ENCODE measurements around the gene PLAC1. TPM values are rescaled to one million over a fixed set of nuclear protein-coding genes. Genes with fewer than 3 reads are reported as not detected.
A peak's percentile ranks its signal among the peaks of the same experiment; 100 is the strongest.

Gene PLAC1
- total and polyA plus RNA-seq, 2 of the 4 experiments (the other 2 are of a cell fraction): 0.36 to 0.74 TPM

GRCh38 chrX:134607523-134607922 lies 50.7 kb downstream of the PLAC1 start:
- in situ Hi-C loops (cut with MboI; ENCODE audit: low sequenced_read_pairs): no loop called here
- 60% methylated on average over 1 of the region's 6 CpGs; no CpG with 5 or more reads in 1 of the 2 experiments for WGBS, 2 experiments (ENCODE audit: extremely low coverage in 2 of 2, insufficient read length in 1 of 2)

More at GRCh38 chrX:134607523-134607922, 50.7 kb downstream of the PLAC1 start:
- no peaks in the 10 kb centered on the region for H4K20me1 ChIP-seq (ENCODE audit: insufficient read depth, low read length)
- 0 out of 2 replicates have a peak overlapping the region, but pooled peaks have one; percentile 33 for H4K91ac ChIP-seq (ENCODE audit: insufficient read depth, low read depth, low read length)
- H3K27me3 ChIP-seq (ENCODE audit: control insufficient read depth, insufficient read depth, low read length): peaks cover 2% of the 10 kb centered on the region; the same call in 1 of the 2 replicates
- POLR2A ChIA-PET (ENCODE audit: unreplicated experiment): no interaction called here
- H3K9ac ChIP-seq (ENCODE audit: low read depth, low read length): no peak overlapping the region
- no peak overlapping the region for H3K27ac ChIP-seq (ENCODE audit: insufficient read depth, low read length)
- CTCF ChIA-PET: no interaction called here
- no peaks in the 10 kb centered on the region for H3K79me1 ChIP-seq (ENCODE audit: low read depth in 1 of 2, low read length in 2 of 2)
- TF ChIP-seq RFX5 (IDR thresholded peaks at IDR 0.05; ENCODE audit: low read depth, low read length) (no peak), USF2 (IDR thresholded peaks at IDR 0.05; ENCODE audit: low read depth, low read length) (no peak), BHLHE40 (IDR thresholded peaks at IDR 0.05; ENCODE audit: low read depth, low read length) (no peak), RCOR1 (IDR thresholded peaks at IDR 0.05; ENCODE audit: insufficient replicate concordance, low read length) (no peak), MXI1 (IDR thresholded peaks at IDR 0.05; ENCODE audit: borderline replicate concordance, low read depth, low read length) (no peak), NFE2L2 (IDR thresholded peaks at IDR 0.05; ENCODE audit: low read depth, low read length) (no peak), MAZ (IDR thresholded peaks at IDR 0.05; ENCODE audit: borderline replicate concordance, low read depth, low read length) (no peak), CTCF (conservative IDR thresholded peaks at IDR 0.05; ENCODE audit: low read depth, low read length) (no peak), POLR2A (IDR thresholded peaks at IDR 0.05; ENCODE audit: low read depth, low read length) (no peak), FOS (IDR thresholded peaks at IDR 0.05; ENCODE audit: low read depth, low read length) (no peak), SMC3 (IDR thresholded peaks at IDR 0.05; ENCODE audit: low read depth, low read length) (no peak), CHD1 (IDR thresholded peaks at IDR 0.05; ENCODE audit: low read depth, low read length) (no peak), RAD21 (IDR thresholded peaks at IDR 0.05; ENCODE audit: low read length) (no peak), CEBPB (IDR thresholded peaks at IDR 0.05; ENCODE audit: low read depth, low read length) (no peak), ELK1 (IDR thresholded peaks at IDR 0.05; ENCODE audit: borderline replicate concordance, low read depth, low read length) (no peak), MAFK (IDR thresholded peaks at IDR 0.05; ENCODE audit: low read depth, low read length) (no peak)
- H2AFZ ChIP-seq (replicated peaks; ENCODE audit: low read length, poor library complexity): no peak overlapping the region
- intact Hi-C loops (cut with micrococcal nuclease) (no loop called here), dilution Hi-C loops (cut with HindIII; ENCODE audit: low sequenced_read_pairs, unreplicated experiment) (no loop called here)
- no peak overlapping the region for H3K56ac ChIP-seq (ENCODE audit: extremely low read depth, insufficient read depth, low read length)
- no peaks in the 10 kb centered on the region for H3K9me3 ChIP-seq (ENCODE audit: control insufficient read depth, insufficient read depth, low read length)
- 0 out of 2 replicates have a peak overlapping the region, but pooled peaks have one; percentile 33 for H2BK20ac ChIP-seq (ENCODE audit: low read depth, low read length)
- no peak overlapping the region for H2AK5ac ChIP-seq (ENCODE audit: low read depth, low read length)
- no peak overlapping the region for H3K4me3 ChIP-seq (ENCODE audit: insufficient read depth, low read depth, low read length)
- H2BK120ac ChIP-seq (ENCODE audit: low read depth, low read length): peak overlapping the region; percentile 47; the same call in 1 of the 2 replicates
- H3K4me2 ChIP-seq (ENCODE audit: low read depth, low read length): no peak overlapping the region
- 0 out of 2 replicates have a peak overlapping the region, but pooled peaks have one; percentile 25 for H3K4ac ChIP-seq (ENCODE audit: low read depth, low read length)
- H4K8ac ChIP-seq (ENCODE audit: low read depth in 2 of 2, low read length in 2 of 2): 0 out of 4 replicates have a peak overlapping the region, but pooled peaks of 1 of the 2 experiments have one; percentile 35
- H3K14ac ChIP-seq (replicated peaks; ENCODE audit: low read depth, low read length): no peak overlapping the region
- BruUV-seq (replicated peaks): no TSS peak
- H2BK5ac ChIP-seq (ENCODE audit: low read depth, low read length, poor library complexity, severe bottlenecking): no peak overlapping the region
- no peak overlapping the region for H3K23ac ChIP-seq (ENCODE audit: low read depth, low read length)
- no peak overlapping the region for H3K18ac ChIP-seq (ENCODE audit: low read depth, low read length)
- no peak overlapping the region for H4K5ac ChIP-seq (ENCODE audit: low read depth, low read length)
- peaks cover 12% of the 10 kb centered on the region; the same call in 1 of the 2 replicates for H3K9me1 ChIP-seq (ENCODE audit: insufficient read depth, low read length)
- H3K36me3 ChIP-seq (ENCODE audit: control insufficient read depth, insufficient read depth, low read length): no peaks in the 10 kb centered on the region
- H3K4me1 ChIP-seq (ENCODE audit: control insufficient read depth, insufficient read depth, low read length): peaks cover 12% of the 10 kb centered on the region
- ATAC-seq (ENCODE audit: low read depth) (no peak), DNase-seq (no peak)
- peak overlapping the region; percentile 36; the same call in 1 of the 3 replicates for H2BK15ac ChIP-seq (ENCODE audit: low read depth, low read length)
- no peak overlapping the region for H2AK9ac ChIP-seq (replicated peaks; ENCODE audit: low read depth, low read length, poor library complexity)

Measured in IMR-90 (cell line).